H9 (cell line): ENCODE data around the gene GATA2. TPM values are rescaled to one million over a fixed set of nuclear protein-coding genes. Genes with fewer than 3 reads are reported as not detected.
A peak's percentile ranks its signal among the peaks of the same experiment; 100 is the strongest.

Experiments
- DNase-seq: peaks from one replicate; pipeline ENCODE4 v3.0.0-alpha.2; 2017
- H2AFZ ChIP-seq: one replicate; pipeline ENCODE4 v1.6.1; 2013; ENCODE audit warnings: mild to moderate bottlenecking, low read length, control low read depth, moderate library complexity
- H2AK5ac ChIP-seq: 2 replicates; pipeline ENCODE4 v1.6.1; 2013; ENCODE audit warnings: low read length, control low read depth, mixed read lengths; ENCODE audit not compliant: insufficient read length
- H2BK120ac ChIP-seq: one replicate; pipeline ENCODE4 v1.6.1; 2013; ENCODE audit warnings: low read depth, mild to moderate bottlenecking, low read length, control low read depth, inconsistent platforms; ENCODE audit not compliant: poor library complexity, severe bottlenecking
- H2BK12ac ChIP-seq: 2 replicates; pipeline ENCODE4 v1.6.1; 2013; ENCODE audit warnings: low read length, control low read depth, mixed read lengths, low read depth; ENCODE audit not compliant: insufficient read length
- H2BK15ac ChIP-seq: 2 replicates; pipeline ENCODE4 v1.6.1; 2013; ENCODE audit warnings: low read depth, low read length, control low read depth
- H2BK20ac ChIP-seq: one replicate; pipeline ENCODE4 v1.6.1; 2013; ENCODE audit warnings: low read depth, mild to moderate bottlenecking, low read length, control low read depth, inconsistent platforms; ENCODE audit not compliant: poor library complexity, severe bottlenecking
- H2BK5ac ChIP-seq: 2 replicates; pipeline ENCODE4 v1.6.1; 2013; ENCODE audit warnings: low read length, control low read depth, mixed read lengths; ENCODE audit not compliant: insufficient read length
- H3K14ac ChIP-seq: 2 replicates; pipeline ENCODE4 v1.6.1; 2013; ENCODE audit warnings: low read length, control low read depth; ENCODE audit not compliant: insufficient read depth
- H3K18ac ChIP-seq: 2 replicates; pipeline ENCODE4 v1.6.1; 2013; ENCODE audit warnings: low read depth, mild to moderate bottlenecking, mixed read lengths, low read length, control low read depth; ENCODE audit not compliant: insufficient read length
- H3K23ac ChIP-seq: 2 replicates; pipeline ENCODE4 v1.6.1; 2013; ENCODE audit warnings: low read length, control low read depth, mixed read lengths, low read depth; ENCODE audit not compliant: insufficient read length
- H3K23me2 ChIP-seq: 2 replicates; pipeline ENCODE4 v1.6.1; 2013; ENCODE audit warnings: low read depth, mild to moderate bottlenecking, mixed read lengths, low read length, control low read depth; ENCODE audit not compliant: insufficient read length, poor library complexity, severe bottlenecking
- H3K27ac ChIP-seq: 2 replicates; pipeline ENCODE4 v1.5.1; 2013; ENCODE audit warnings: low read length, control low read depth, mixed read lengths, low read depth; ENCODE audit not compliant: insufficient read length
- H3K27me3 ChIP-seq: 2 replicates; pipeline ENCODE4 v1.6.1; 2013; ENCODE audit warnings: low read length, control low read depth, inconsistent platforms; ENCODE audit not compliant: insufficient read depth
- H3K4ac ChIP-seq: 2 replicates; pipeline ENCODE4 v1.6.1; 2013; ENCODE audit warnings: low read depth, mild to moderate bottlenecking, control low read depth, inconsistent platforms, low read length, moderate library complexity
- H3K4me1 ChIP-seq: 2 replicates; pipeline ENCODE4 v1.6.1; 2013; ENCODE audit warnings: low read length, control low read depth, inconsistent platforms; ENCODE audit not compliant: insufficient read depth
- H3K4me2 ChIP-seq: 2 replicates; pipeline ENCODE4 v1.6.1; 2013; ENCODE audit warnings: low read length, control low read depth, mixed read lengths; ENCODE audit not compliant: insufficient read length, insufficient read depth
- H3K56ac ChIP-seq: 2 replicates; pipeline ENCODE4 v1.6.1; 2013; ENCODE audit warnings: low read depth, mild to moderate bottlenecking, mixed read lengths, low read length, control low read depth; ENCODE audit not compliant: insufficient read length
- H3K79me1 ChIP-seq: 2 replicates; pipeline ENCODE4 v1.6.1; 2013; ENCODE audit warnings: low read depth, mild to moderate bottlenecking, moderate library complexity, low read length, control low read depth, inconsistent platforms; ENCODE audit not compliant: insufficient read depth, poor library complexity, severe bottlenecking
- H3K79me2 ChIP-seq: 2 replicates; pipeline ENCODE4 v1.6.1; 2013; ENCODE audit warnings: low read length, control low read depth, inconsistent platforms; ENCODE audit not compliant: insufficient read depth
- H3K9ac ChIP-seq: 2 replicates; pipeline ENCODE4 v1.6.1; 2013; ENCODE audit warnings: low read length, control low read depth, mixed read lengths; ENCODE audit not compliant: insufficient read length; ENCODE audit errors: extremely low read depth
- H3K9me3 ChIP-seq: one replicate; pipeline ENCODE4 v1.6.1; 2013; ENCODE audit warnings: low read depth, low read length, inconsistent platforms; ENCODE audit not compliant: control insufficient read depth
- H3T11ph ChIP-seq: one replicate; pipeline ENCODE4 v1.6.1; 2013; ENCODE audit warnings: mild to moderate bottlenecking, low read length, control low read depth, inconsistent platforms
- H4K20me1 ChIP-seq: one replicate; pipeline ENCODE4 v1.6.1; 2013; ENCODE audit not compliant: control insufficient read depth, insufficient read length, insufficient read depth
- H4K5ac ChIP-seq: 2 replicates; pipeline ENCODE4 v1.6.1; 2013; ENCODE audit warnings: low read depth, mild to moderate bottlenecking, mixed read lengths, low read length, control low read depth; ENCODE audit not compliant: insufficient read length
- H4K8ac ChIP-seq: replicated peaks from 2 replicates; pipeline ENCODE4 v1.6.1; 2013; ENCODE audit warnings: low read length, control low read depth, mixed read lengths, low read depth; ENCODE audit not compliant: insufficient read length
- H4K91ac ChIP-seq: 2 replicates; pipeline ENCODE4 v1.6.1; 2013; ENCODE audit warnings: low read depth, mild to moderate bottlenecking, moderate library complexity, mixed read lengths, low read length, control low read depth; ENCODE audit not compliant: insufficient read length
- H3K27ac Mint-ChIP-seq, 3 experiments: 2 replicates in 2 of 3; 3 replicates in 1 of 3; pipeline ENCODE4 v1.8.0; 2020 to 2021; ENCODE audit warnings: mixed read lengths in 3 of 3, mild to moderate bottlenecking in 1 of 3, moderate library complexity in 1 of 3
- H3K27me3 Mint-ChIP-seq: 2 replicates; pipeline ENCODE4 v1.8.0; 2021; ENCODE audit warnings: low read depth, mild to moderate bottlenecking, moderate library complexity, mixed read lengths
- H3K36me3 Mint-ChIP-seq, 3 experiments: 2 replicates in 2 of 3; 3 replicates in 1 of 3; pipeline ENCODE4 v1.8.0; 2020 to 2021; ENCODE audit warnings: low read depth in 3 of 3, mixed read lengths in 3 of 3; ENCODE audit not compliant: insufficient read depth in 1 of 3
- H3K4me1 Mint-ChIP-seq, 2 experiments: 2 replicates each; pipeline ENCODE4 v1.8.0; 2020; ENCODE audit warnings: mixed read lengths in 2 of 2
- H3K4me3 Mint-ChIP-seq, 2 experiments: 2 replicates in 1 of 2; 3 replicates in 1 of 2; pipeline ENCODE4 v1.8.0; 2020 to 2021; ENCODE audit warnings: mild to moderate bottlenecking in 2 of 2, mixed read lengths in 2 of 2, moderate library complexity in 1 of 2
- H3K9me3 Mint-ChIP-seq, 2 experiments: 2 replicates in 1 of 2; 3 replicates in 1 of 2; pipeline ENCODE4 v1.8.0; 2020; ENCODE audit warnings: mild to moderate bottlenecking in 2 of 2, mixed read lengths in 2 of 2, moderate library complexity in 1 of 2
- WGBS: extraction: QIAGEN DNeasy Blood & Tissue Kit; methylation state at CpG from one replicate; pipeline ENCODE4 v1.1.7; 2013; ENCODE audit warnings: missing lambda C conversion rate, low lambda C conversion rate, mixed read lengths; ENCODE audit not compliant: insufficient read length; ENCODE audit errors: extremely low coverage; 5-methylcytosine and 5-hydroxymethylcytosine counted together
- total RNA-seq: library from RNA; stranded (reverse); gene quantifications from 2 replicates; pipeline ENCODE4 v1.2.1, GENCODE V29; 2021
- TF ChIP-seq, protein P1 (sequence below): fragments of 200-600 bp; sonication (generic); conservative IDR thresholded peaks from 3 replicates; pipeline ENCODE4 v1.8.0; 2021; ENCODE audit warnings: antibody characterized with exemption, mild to moderate bottlenecking

The GATA2 gene
- total RNA-seq, 1 experiment from 2014 or later, result 1.9 TPM

DNA sequence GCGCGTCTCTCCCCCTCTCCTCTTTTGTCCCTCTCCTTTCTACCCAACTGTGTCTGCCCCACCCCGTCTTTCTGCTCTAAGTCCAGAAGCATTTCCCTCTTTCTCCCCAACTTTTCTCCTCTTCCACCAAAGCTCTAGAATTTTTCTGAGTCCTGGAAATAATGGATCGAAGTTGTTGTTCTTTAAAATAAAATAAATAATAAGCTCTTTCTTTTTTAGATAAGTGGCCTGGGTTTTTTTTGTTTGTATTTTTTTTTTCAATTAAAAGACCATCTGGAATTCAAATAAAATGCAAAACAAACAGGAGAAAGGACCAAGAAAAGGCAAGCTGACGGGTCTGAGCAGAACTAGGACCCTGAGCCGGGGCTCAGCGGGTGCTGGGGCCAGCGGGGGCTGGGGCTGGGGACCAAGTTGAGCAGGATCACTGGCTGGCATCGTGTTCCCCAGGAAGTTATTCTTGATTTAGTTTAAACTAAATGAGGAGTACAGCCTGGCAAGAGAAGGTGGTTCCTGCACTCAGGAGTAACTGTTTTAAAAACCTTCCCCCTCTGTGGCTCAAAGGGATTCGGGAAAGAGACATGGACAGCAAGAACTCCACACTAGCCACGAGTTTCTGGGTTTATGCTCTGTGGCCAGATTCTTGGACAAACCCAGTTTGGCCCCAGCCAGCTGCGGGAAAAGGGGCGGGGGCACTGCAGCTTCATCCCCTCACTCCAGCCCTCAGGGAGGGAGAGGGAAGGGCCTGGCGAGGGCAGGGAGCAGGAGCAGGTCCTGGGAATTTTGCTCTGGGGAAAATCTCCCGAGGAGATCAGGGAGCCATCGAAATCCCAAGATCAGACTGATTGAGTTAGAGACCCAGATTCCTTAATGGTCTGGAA lies 8.4 kb downstream of the GATA2 start:
- Histone ChIP-seq H2BK120ac (no peak overlapping the region), H4K5ac (no peak overlapping the region), H2BK5ac (no peak overlapping the region), H3K14ac (no peak overlapping the region), H2AK5ac (no peak overlapping the region), H3K79me2 (no peaks in the 10 kb centered on the region), H3K9ac (no peak overlapping the region), H4K91ac (no peak overlapping the region), H3K9me3 (no peaks in the 10 kb centered on the region), H3K56ac (no peak overlapping the region), H3K27ac (no peak overlapping the region), H4K20me1 (peaks cover 7% of the 10 kb centered on the region), H3T11ph (no peak overlapping the region), H4K8ac (no peak overlapping the region), H2AFZ (no peak overlapping the region), H2BK12ac (no peak overlapping the region), H3K4me1 (peaks cover 2% of the 10 kb centered on the region; the same call in 1 of the 2 replicates), H2BK20ac (no peak overlapping the region), H3K18ac (no peak overlapping the region), H3K79me1 (no peaks in the 10 kb centered on the region), H3K4me2 (peak overlapping the region; percentile 45), H3K23me2 (peaks cover 22% of the 10 kb centered on the region), H3K4ac (no peak overlapping the region), H3K23ac (no peak overlapping the region), H2BK15ac (no peak overlapping the region), H3K27me3 (peaks cover 88% of the 10 kb centered on the region)
- DNase-seq, result peak; percentile 53
- peaks cover 2 to 3% of the 10 kb centered on the region in 2 experiments; a peak in 2 of 5 replicates for H3K9me3 Mint-ChIP-seq
- peaks cover 99% of the 10 kb centered on the region for H3K27me3 Mint-ChIP-seq
- peaks cover 0 to 6% (median 0%) of the 10 kb centered on the region in 3 experiments; a peak in 3 of 7 replicates for H3K36me3 Mint-ChIP-seq
- TF ChIP-seq, protein P1, sequence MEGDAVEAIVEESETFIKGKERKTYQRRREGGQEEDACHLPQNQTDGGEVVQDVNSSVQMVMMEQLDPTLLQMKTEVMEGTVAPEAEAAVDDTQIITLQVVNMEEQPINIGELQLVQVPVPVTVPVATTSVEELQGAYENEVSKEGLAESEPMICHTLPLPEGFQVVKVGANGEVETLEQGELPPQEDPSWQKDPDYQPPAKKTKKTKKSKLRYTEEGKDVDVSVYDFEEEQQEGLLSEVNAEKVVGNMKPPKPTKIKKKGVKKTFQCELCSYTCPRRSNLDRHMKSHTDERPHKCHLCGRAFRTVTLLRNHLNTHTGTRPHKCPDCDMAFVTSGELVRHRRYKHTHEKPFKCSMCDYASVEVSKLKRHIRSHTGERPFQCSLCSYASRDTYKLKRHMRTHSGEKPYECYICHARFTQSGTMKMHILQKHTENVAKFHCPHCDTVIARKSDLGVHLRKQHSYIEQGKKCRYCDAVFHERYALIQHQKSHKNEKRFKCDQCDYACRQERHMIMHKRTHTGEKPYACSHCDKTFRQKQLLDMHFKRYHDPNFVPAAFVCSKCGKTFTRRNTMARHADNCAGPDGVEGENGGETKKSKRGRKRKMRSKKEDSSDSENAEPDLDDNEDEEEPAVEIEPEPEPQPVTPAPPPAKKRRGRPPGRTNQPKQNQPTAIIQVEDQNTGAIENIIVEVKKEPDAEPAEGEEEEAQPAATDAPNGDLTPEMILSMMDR, result no peak
- no CpG with 5 or more reads among the region's 16 CpGs for WGBS
- peak overlapping the region; percentile 48 to 76; a peak in 4 of 5 replicates for H3K4me3 Mint-ChIP-seq
- peaks cover 45 to 79% of the 10 kb centered on the region in 2 experiments for H3K4me1 Mint-ChIP-seq
- no peak overlapping the region for H3K27ac Mint-ChIP-seq
